Activated naive CD8-positive, alpha-beta T cell treated with anti-CD3 and anti-CD28 coated beads for 36 hours (primary cell): Measurements from ENCODE around the gene PCNT. TPM values are rescaled to one million over a fixed set of nuclear protein-coding genes. Genes with fewer than 3 reads are reported as not detected.
A peak's percentile ranks its signal among the peaks of the same experiment; 100 is the strongest.

Source experiments
- DNase-seq: peaks from one replicate; pipeline ENCODE4 v3.0.0; 2021
- H3K27ac Mint-ChIP-seq: one replicate; pipeline ENCODE4 v1.8.0; 2022; ENCODE audit warnings: mild to moderate bottlenecking, moderate library complexity, mixed read lengths
- H3K27me3 Mint-ChIP-seq: one replicate; pipeline ENCODE4 v1.8.0; 2022; ENCODE audit warnings: mild to moderate bottlenecking, mixed read lengths
- H3K36me3 Mint-ChIP-seq: one replicate; pipeline ENCODE4 v1.8.0; 2021; ENCODE audit warnings: mild to moderate bottlenecking, mixed read lengths
- H3K4me1 Mint-ChIP-seq: one replicate; pipeline ENCODE4 v1.8.0; 2021; ENCODE audit warnings: mixed read lengths
- H3K4me3 Mint-ChIP-seq: one replicate; pipeline ENCODE4 v1.8.0; 2022; ENCODE audit warnings: mild to moderate bottlenecking, moderate library complexity, mixed read lengths
- H3K9me3 Mint-ChIP-seq: one replicate; pipeline ENCODE4 v1.8.0; 2022; ENCODE audit warnings: mixed read lengths
- total RNA-seq, 2 experiments: library from RNA; stranded (reverse); gene quantifications; one replicate each; pipeline ENCODE4 v1.2.3, GENCODE V29; 2021

Gene PCNT
- total RNA-seq, 2 experiments from 2014 or later, result 49.4 to 53.4 TPM

DNA sequence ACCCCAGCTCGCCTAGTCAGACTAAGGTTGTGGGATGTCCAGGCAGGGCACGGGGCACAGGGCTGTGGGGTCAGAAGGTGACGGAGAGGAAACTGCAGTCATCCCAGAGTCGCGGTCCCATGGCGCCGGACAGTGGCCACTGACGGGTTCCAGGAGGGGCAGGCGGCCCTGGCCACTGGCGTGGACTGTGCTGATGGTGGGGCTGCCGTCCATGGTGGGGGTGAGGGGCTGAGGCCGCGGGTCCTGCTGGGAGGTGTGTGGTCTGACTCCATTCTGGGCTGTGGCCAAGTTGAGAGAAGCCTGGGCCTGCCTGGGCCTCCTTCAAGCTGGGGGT, 32.0 kb downstream of the PCNT start:
- H3K4me1 Mint-ChIP-seq, result peaks cover 3% of the 10 kb centered on the region
- peaks cover 15% of the 10 kb centered on the region for H3K36me3 Mint-ChIP-seq

DNA sequence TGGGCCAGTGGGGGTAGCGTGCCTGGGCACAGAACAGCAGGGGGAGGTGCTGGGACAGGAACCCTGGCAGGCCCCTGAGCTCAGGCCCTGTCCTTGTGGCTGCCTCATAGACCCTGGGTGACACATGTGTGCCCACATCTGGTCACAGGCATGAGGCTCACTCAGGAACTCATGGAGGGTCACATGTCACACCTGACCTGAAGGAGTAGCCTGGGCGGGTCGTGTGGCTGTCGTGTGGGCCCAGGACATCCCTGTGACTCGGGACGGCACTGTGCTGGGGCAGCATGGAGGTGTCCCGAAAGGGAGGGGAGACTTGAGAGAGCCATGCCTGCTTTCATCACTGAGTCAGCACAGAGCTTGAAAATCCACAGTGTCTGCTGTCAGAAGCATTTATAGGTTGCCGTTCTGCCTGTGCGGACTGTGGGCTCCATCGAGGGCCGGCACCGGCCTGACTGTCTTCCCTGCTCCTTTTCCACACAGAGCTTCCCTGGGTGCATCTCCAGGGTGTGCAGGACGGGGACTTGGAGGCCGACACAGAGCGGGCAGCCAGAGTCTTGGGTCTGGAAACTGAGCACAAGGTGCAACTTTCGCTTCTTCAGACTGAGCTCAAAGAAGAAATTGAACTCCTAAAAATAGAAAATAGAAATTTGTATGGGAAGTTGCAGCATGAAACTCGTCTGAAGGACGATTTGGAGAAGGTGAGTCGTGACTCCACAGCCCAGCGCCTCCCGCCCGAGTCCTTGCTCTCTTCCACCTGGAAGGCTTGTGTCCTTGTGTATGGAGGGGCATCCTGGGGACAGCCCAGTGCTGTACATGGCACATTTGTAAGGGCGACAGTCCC, 32.8 kb downstream of the PCNT start:
- Mint-ChIP-seq H3K27ac (no peak overlapping the region), H3K36me3 (peaks cover 13% of the 10 kb centered on the region), H3K4me3 (no peak overlapping the region), H3K27me3 (no peaks in the 10 kb centered on the region), H3K4me1 (peaks cover 3% of the 10 kb centered on the region), H3K9me3 (no peaks in the 10 kb centered on the region)
- no peak for DNase-seq

More for the DNA sequence above, 32.0 kb downstream of the PCNT start:
- Mint-ChIP-seq H3K4me3 (no peak overlapping the region), H3K27me3 (no peaks in the 10 kb centered on the region), H3K9me3 (no peaks in the 10 kb centered on the region), H3K27ac (no peak overlapping the region)
- DNase-seq, result no peak

DNA sequence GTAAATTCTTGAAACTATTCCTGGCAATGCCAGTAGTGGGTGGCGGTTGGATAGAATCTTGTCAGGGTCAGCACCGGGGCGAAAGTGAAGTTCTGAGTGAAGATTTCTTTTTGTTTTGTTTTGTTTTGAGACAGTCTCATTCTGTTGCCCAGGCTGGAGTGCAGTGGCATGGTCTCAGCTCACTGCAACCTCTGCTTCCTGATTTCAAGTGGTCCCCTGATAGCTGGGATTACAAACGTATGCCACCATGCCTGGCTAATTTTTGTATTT, 33.3 kb downstream of the PCNT start:
- no peak overlapping the region for H3K4me3 Mint-ChIP-seq
- no peak overlapping the region for H3K27ac Mint-ChIP-seq

DNA sequence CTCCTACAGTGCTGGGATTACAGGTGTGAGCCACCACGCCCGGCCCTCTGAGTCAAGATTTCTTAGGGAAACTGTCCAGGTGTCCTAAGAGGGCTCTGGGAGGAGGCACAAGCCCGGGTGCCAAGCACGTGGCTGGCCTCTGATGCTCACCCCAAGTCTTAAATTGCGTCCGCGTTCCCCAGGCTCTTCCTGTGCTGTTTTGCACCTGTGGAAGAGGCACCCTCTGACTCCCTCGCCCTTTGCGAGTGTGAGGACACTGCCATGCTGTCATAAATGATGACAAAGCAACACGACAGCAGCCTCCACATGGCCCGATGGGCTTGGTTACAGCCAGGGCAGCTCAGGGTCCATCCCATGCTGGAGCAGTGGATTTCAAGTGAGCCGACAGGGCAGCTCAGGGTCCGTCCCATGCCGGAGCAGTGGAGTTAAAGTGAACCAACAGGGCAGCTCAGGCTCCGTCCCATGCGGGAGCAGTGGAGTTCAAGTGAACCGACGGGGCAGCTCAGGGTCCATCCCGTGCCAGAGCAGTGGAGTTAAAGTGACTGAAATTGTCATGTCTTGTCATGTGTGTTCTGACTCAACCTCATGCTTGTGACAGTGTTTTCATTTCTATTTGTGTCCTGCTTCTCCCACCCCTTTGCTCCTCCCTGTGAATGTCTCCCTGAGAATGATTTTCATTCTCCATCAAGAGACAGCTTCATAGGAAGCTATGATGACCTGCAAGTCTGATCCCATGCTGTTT, 33.9 kb downstream of the PCNT start:
- Mint-ChIP-seq H3K27me3 (no peaks in the 10 kb centered on the region), H3K36me3 (peaks cover 13% of the 10 kb centered on the region), H3K9me3 (no peaks in the 10 kb centered on the region), H3K4me1 (peaks cover 4% of the 10 kb centered on the region), H3K4me3 (no peak overlapping the region), H3K27ac (no peak overlapping the region)
- no peak for DNase-seq

More for the DNA sequence above, 33.3 kb downstream of the PCNT start:
- peaks cover 13% of the 10 kb centered on the region for H3K36me3 Mint-ChIP-seq
- peaks cover 3% of the 10 kb centered on the region for H3K4me1 Mint-ChIP-seq
- DNase-seq, result no peak
- no peaks in the 10 kb centered on the region for H3K9me3 Mint-ChIP-seq
- no peaks in the 10 kb centered on the region for H3K27me3 Mint-ChIP-seq

DNA sequence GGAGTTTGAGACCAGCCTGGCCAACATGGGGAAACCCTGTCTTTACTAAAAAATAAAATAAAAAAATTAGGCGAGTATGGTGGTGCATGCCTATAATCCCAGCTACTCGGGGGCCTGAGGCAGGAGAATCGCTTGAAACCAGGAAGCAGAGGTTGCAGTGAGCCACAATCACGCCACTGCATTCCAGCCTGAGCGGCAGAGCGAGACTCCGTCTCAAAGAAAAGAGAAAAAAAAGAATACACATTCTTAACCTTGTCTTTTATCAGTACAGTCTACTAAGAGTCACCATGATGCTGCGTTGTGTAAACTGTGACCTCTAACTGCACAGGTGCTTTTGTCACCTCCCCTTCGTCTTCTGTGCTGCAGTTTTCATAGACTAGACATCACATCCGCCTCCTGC, 37.2 kb downstream of the PCNT start:
- peaks cover 2% of the 10 kb centered on the region for H3K4me1 Mint-ChIP-seq
- H3K27ac Mint-ChIP-seq, result no peak overlapping the region
- H3K36me3 Mint-ChIP-seq, result peaks cover 23% of the 10 kb centered on the region
- H3K4me3 Mint-ChIP-seq, result no peak overlapping the region
- H3K27me3 Mint-ChIP-seq, result no peaks in the 10 kb centered on the region
- H3K9me3 Mint-ChIP-seq, result no peaks in the 10 kb centered on the region
- DNase-seq, result no peak

DNA sequence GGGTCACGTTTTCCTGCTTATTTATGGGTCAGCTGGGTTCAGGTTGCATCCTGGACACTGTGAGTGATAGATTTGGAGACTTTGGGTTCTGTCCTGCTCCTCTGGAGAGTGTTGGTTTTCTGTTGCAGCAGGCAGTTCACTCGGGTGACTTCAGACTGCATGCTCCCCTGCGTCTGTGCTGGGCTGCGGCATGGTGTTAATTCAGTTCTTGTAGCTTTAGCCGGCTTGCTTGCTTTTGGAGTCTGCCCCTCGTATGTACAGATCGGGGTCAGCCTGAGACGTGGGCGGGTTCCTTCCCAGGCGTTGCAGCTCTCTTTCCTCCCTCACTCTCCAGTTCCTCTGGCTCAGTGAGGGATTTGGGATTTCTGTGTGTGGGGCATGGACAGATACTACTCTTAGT, 38.0 kb downstream of the PCNT start:
- no peak for DNase-seq
- peaks cover 2% of the 10 kb centered on the region for H3K4me1 Mint-ChIP-seq
- no peak overlapping the region for H3K4me3 Mint-ChIP-seq
- peaks cover 29% of the 10 kb centered on the region for H3K36me3 Mint-ChIP-seq
- no peaks in the 10 kb centered on the region for H3K27me3 Mint-ChIP-seq
- H3K9me3 Mint-ChIP-seq, result no peaks in the 10 kb centered on the region
- H3K27ac Mint-ChIP-seq, result no peak overlapping the region

DNA sequence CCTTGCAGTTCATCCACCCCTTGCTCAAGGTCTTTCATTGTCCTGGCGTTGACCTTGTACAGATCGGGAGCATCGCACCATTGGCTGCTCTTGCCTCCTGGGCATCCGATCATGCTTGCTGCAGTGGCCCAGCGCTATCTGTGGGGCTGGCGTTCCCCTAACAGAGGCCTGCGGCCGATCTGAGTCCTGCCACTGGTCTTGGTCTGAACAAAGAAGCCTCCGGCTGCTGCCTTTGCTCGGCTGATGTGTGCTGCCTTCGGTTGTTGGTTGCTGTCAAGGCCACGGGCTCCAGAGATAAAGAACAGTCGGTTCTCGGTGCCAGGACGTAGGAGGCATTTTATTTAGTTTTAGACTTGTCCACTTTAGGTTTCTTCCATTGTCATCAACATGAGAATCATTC, 39.0 kb downstream of the PCNT start:
- H3K4me1 Mint-ChIP-seq, result peaks cover 4% of the 10 kb centered on the region
- peaks cover 30% of the 10 kb centered on the region for H3K36me3 Mint-ChIP-seq
- no peaks in the 10 kb centered on the region for H3K9me3 Mint-ChIP-seq
- H3K27ac Mint-ChIP-seq, result no peak overlapping the region
- H3K27me3 Mint-ChIP-seq, result no peaks in the 10 kb centered on the region
- DNase-seq, result no peak
- H3K4me3 Mint-ChIP-seq, result no peak overlapping the region

DNA sequence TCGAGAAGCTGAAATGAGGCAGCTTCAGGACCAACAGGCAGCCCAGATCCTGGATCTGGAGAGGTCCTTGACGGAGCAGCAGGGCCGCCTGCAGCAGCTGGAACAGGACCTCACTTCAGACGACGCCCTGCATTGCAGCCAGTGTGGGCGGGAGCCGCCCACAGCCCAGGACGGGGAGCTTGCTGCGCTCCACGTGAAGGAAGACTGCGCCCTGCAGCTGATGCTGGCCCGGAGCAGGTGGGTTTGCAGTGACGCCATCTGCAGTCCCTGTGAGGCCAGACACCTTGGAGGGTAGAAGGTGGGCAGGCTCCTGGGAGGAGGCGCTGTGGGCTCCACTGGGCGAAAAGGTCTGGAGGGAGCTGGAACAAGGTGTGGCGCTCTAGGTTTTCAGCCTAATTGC, 39.7 kb downstream of the PCNT start:
- no peak for DNase-seq
- Mint-ChIP-seq H3K27me3 (no peaks in the 10 kb centered on the region), H3K4me3 (no peak overlapping the region), H3K4me1 (peaks cover 9% of the 10 kb centered on the region), H3K9me3 (no peaks in the 10 kb centered on the region), H3K27ac (no peak overlapping the region), H3K36me3 (peaks cover 33% of the 10 kb centered on the region)

DNA sequence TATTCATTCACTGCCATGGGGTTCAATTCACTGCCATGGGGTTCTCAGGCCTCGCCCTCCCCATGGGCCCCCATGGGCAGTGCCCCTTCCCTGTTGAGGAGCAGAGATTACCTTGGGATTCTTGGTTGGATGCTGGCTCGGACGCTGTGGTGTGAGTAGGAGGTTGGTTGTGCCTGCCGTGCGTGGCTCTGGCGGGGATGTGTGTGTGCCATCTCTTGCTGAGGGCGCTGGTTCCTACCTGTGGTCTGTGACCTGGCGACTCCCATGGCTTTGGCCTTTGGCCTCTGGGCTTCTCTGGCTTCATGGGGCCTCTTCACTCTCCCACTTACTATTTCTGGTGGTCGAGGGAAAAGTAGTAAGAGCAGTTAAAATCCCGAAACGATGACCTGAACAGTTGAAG, 42.1 kb downstream of the PCNT start:
- Mint-ChIP-seq H3K9me3 (no peaks in the 10 kb centered on the region), H3K36me3 (peaks cover 33% of the 10 kb centered on the region)

DNA sequence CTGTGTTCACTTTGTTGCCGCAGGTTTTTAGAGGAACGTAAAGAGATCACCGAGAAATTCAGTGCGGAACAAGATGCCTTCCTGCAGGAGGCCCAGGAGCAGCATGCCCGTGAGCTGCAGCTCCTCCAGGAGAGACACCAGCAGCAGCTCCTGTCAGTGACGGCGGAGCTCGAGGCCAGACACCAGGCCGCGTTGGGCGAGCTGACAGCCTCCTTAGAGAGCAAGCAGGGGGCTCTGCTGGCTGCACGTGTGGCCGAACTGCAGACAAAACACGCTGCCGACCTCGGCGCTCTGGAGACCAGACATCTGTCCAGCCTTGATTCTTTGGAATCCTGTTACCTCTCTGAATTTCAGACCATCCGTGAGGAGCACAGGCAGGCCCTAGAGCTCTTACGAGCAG, 42.6 kb downstream of the PCNT start:
- Mint-ChIP-seq H3K36me3 (peaks cover 31% of the 10 kb centered on the region), H3K4me3 (no peak overlapping the region), H3K27me3 (no peaks in the 10 kb centered on the region), H3K9me3 (no peaks in the 10 kb centered on the region), H3K4me1 (peaks cover 19% of the 10 kb centered on the region), H3K27ac (no peak overlapping the region)
- no peak for DNase-seq

More for the DNA sequence above, 42.1 kb downstream of the PCNT start:
- H3K4me1 Mint-ChIP-seq, result peaks cover 19% of the 10 kb centered on the region
- no peak overlapping the region for H3K4me3 Mint-ChIP-seq
- H3K27ac Mint-ChIP-seq, result no peak overlapping the region
- DNase-seq, result no peak
- H3K27me3 Mint-ChIP-seq, result no peaks in the 10 kb centered on the region

DNA sequence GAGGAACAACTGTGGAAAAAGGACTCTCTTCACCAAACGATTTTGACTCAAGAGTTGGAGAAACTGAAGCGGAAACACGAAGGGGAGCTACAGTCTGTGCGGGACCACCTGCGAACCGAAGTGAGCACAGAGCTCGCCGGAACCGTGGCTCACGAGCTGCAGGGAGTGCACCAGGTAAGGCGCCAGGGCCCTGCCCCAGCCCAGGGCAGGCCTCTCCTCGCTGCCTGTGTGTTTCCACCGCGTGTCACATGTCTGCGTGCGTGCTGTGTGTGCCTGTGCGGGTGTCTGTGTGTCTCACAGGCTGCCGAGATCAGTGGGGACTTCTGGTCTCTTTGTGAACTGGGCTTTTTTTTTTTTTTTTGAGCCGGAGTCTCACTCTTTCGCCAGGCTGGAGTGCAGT, 43.0 kb downstream of the PCNT start:
- Mint-ChIP-seq H3K27me3 (no peaks in the 10 kb centered on the region), H3K27ac (no peak overlapping the region), H3K4me3 (no peak overlapping the region), H3K9me3 (no peaks in the 10 kb centered on the region), H3K4me1 (peaks cover 19% of the 10 kb centered on the region), H3K36me3 (peaks cover 34% of the 10 kb centered on the region)
- DNase-seq, result no peak

DNA sequence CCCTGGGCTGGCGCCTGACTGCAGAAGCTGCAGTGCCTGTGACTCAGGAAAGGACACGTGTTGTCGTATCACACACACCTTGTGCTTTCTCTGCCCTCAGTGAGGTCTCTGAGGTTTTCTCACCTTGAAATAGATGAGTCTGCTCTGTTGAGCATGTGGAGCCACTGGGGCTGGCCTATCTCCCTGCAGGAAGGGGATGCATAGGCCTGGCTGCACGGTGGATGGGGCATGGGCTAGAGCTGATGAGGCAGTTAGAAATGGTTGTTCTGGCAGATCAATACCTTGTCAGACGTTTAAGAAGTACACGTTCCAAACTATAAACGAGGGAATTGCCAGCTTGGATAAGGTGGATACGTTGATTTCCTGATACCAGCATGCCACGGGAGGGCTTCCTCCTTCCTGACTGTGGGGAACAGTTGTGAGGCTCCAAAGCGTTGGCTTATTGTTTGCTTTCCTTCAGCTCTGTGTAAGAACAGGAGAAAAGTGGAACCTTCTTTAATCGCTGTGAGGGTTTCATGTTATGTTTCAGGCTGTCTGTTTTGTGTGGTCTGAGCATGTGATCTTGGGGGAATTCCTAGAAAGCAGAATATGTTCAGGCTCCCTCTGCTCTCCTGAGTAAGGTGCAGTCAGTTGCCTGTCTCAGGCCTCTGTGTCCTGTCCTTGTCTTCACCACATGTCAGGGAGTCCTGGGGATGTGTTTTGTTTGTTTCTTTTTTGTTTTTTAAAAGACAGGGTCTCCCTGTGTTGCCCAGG, 44.8 kb downstream of the PCNT start:
- Mint-ChIP-seq H3K4me1 (peaks cover 18% of the 10 kb centered on the region), H3K36me3 (peaks cover 32% of the 10 kb centered on the region), H3K4me3 (peak overlapping the region; percentile 68), H3K27ac (peak overlapping the region; percentile 93), H3K27me3 (no peaks in the 10 kb centered on the region), H3K9me3 (no peaks in the 10 kb centered on the region)
- peak; percentile 64 for DNase-seq

DNA sequence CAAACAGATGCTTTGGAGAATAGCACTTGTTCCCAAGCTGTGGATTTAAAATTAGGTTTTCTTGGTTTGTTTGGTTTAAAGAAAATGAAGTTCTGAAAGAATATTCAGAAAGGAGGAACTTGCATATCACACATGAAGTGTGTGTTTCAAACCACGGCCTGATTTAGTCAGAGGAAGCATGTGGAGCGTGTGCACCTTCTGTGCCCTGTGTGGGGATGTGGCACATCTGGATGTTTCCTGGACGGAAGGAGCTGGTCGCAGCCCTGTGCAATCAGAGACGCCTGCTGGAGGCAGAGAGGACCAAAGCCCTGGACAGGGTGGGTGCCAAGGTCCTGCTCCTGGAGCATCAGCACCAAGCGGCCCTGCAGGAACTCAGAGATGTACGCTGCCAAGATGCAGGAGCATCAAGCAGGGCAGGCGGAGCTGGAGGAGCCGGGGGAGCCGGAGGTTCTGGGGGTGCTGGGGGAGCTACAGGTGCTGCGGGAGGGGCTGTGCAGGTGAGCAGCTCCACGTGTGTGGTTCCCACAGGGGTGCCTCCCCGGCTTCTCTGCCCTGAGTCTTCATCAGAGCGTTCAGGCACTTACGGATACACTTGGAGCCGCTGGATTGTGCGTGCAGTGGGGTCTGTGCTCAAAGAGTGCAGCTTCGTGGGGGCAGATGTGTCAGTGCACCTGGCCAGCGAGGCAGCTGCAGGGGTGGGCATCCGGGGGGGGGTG, 45.7 kb downstream of the PCNT start:
- peak overlapping the region; percentile 93 for H3K27ac Mint-ChIP-seq
- H3K4me3 Mint-ChIP-seq, result no peak overlapping the region
- peaks cover 32% of the 10 kb centered on the region for H3K36me3 Mint-ChIP-seq
- no peak for DNase-seq
- H3K4me1 Mint-ChIP-seq, result peaks cover 18% of the 10 kb centered on the region
- no peaks in the 10 kb centered on the region for H3K9me3 Mint-ChIP-seq
- H3K27me3 Mint-ChIP-seq, result no peaks in the 10 kb centered on the region

DNA sequence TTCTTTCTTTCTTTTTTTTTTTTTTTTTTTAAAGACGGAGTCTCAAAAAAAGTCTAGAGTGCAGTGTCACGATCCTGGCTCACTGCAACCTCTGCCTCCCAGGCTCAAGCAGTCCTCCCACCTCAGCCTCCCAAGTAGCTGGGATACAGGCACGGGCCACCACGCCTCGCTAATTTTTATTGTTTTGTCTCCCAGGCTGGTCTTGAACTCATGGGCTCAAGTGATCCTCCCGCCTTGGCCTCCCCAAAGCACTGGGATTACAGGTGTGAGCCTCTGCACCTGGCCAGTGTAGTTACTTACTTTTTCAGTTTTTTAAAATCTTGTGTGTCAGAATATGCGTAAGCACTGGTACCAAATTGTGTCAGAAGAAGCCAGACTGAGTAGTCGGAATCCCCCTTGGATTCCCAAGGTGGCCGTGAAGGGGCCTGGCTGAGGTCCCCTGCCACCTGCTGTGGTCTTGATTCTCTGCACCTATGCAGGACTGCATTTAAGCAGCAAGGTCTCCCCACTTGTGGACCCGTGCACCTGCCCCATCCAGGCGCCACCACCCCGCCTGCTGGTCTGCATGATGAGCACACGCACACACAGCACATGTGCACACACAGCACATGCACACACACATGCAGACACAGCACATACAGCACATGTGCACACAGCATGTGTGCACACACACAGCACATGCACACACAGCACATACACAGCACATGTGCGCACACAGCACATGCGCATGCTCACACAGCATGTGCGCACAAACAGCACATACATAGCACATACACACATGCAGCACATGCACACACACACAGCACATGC, 47.5 kb downstream of the PCNT start:
- H3K36me3 Mint-ChIP-seq, result peaks cover 24% of the 10 kb centered on the region
- no peak overlapping the region for H3K27ac Mint-ChIP-seq
- peaks cover 18% of the 10 kb centered on the region for H3K4me1 Mint-ChIP-seq
- DNase-seq, result no peak
- H3K27me3 Mint-ChIP-seq, result no peaks in the 10 kb centered on the region
- H3K4me3 Mint-ChIP-seq, result no peak overlapping the region
- H3K9me3 Mint-ChIP-seq, result no peaks in the 10 kb centered on the region
